Thyroid gland (tissue), 4 donors: Measurements from ENCODE around the gene SPON1. TPM values are rescaled to one million over a fixed set of nuclear protein-coding genes. Genes with fewer than 3 reads are reported as not detected.

Source experiments
- DNase-seq, 2 donors: peaks; one replicate each; pipeline ENCODE4 v3.0.0-alpha.2; 2019
- H3K27ac ChIP-seq, 3 donors: fragments of 200-600 bp; sonication (generic); 1 replicate in 2 of 3; 2 replicates in 1 of 3; pipeline ENCODE4 v1.5.1; 2016 to 2019; ENCODE audit warnings: mild to moderate bottlenecking in 1 of 3, moderate library complexity in 1 of 3
- H3K27me3 ChIP-seq: fragments of 200-600 bp; sonication (generic); one replicate; pipeline ENCODE4 v1.5.1; 2019
- H3K36me3 ChIP-seq, 2 donors: fragments of 200-600 bp; sonication (generic); one replicate each; pipeline ENCODE4 v1.5.1; 2016 to 2019
- H3K4me1 ChIP-seq, 2 donors: fragments of 200-600 bp; sonication (generic); one replicate each; pipeline ENCODE4 v1.5.1; 2017 to 2019
- H3K4me3 ChIP-seq, 3 donors: fragments of 200-600 bp; sonication (generic); replicated peaks in 1 of 3; 1 replicate in 2 of 3; 2 replicates in 1 of 3; pipeline ENCODE4 v1.5.1; 2016; ENCODE audit warnings: mild to moderate bottlenecking in 1 of 3
- H3K9me3 ChIP-seq: fragments of 200-600 bp; sonication (generic); one replicate; pipeline ENCODE4 v1.5.1; 2017
- CTCF ChIP-seq, 6 experiments: fragments of 200-600 bp in 3 of 6; fragments of 450-650 bp in 3 of 6; sonication (generic) in 3 of 6; IDR thresholded peaks; one replicate each; pipeline ENCODE4 v1.5.1; 2016 to 2019; ENCODE audit warnings: antibody characterized with exemption in 6 of 6, mild to moderate bottlenecking in 2 of 6, inconsistent platforms in 1 of 6, moderate library complexity in 1 of 6
- POLR2A ChIP-seq, 2 donors: fragments of 450-650 bp; IDR thresholded peaks; one replicate each; pipeline ENCODE4 v1.6.1; 2017; ENCODE audit warnings: antibody characterized with exemption in 2 of 2, mild to moderate bottlenecking in 2 of 2, moderate library complexity in 1 of 2
- WGBS, 2 donors: methylation state at CpG; one replicate each; pipeline ENCODE4 v1.1.5; 2017; 5-methylcytosine and 5-hydroxymethylcytosine counted together
- intact Hi-C: fragments of 100-400 bp; cut with DNase I; formaldehyde crosslinking; loops from one replicate; pipeline ENCODE4 v1.15.1; 2023
- total RNA-seq, 4 donors: library from RNA; depleted of rRNA; stranded (reverse); fragments of >200 nt; gene quantifications; one replicate each; pipeline ENCODE4 v1.2.3, GENCODE V29; 2016

The SPON1 gene
- total RNA-seq, 4 donors from 2014 or later = 7.3 to 14.9 (median 10.9) TPM

GRCh38 chr11:14308897-14309387 lies 346.4 kb downstream of the SPON1 start:
- H3K4me1 ChIP-seq = peaks cover 3 to 15% of the 10 kb centered on the region in 2 donors
- 78 to 96% methylated on average over 1 of the region's 1 CpG for WGBS, 2 donors
- no peaks in the 10 kb centered on the region for H3K27me3 ChIP-seq

GRCh38 chr11:14309425-14310192 lies 347.1 kb downstream of the SPON1 start:
- H3K4me1 ChIP-seq = peaks cover 3 to 15% of the 10 kb centered on the region in 2 donors
- H3K4me3 ChIP-seq = no peak overlapping the region
- no peak overlapping the region for H3K27ac ChIP-seq
- H3K9me3 ChIP-seq = no peaks in the 10 kb centered on the region
- TF ChIP-seq CTCF (IDR thresholded peaks at IDR 0.05) (no peak), POLR2A (IDR thresholded peaks at IDR 0.05) (no peak)
- no peaks in the 10 kb centered on the region for H3K27me3 ChIP-seq
- 86 to 92% methylated on average over 4 of the region's 4 CpGs for WGBS, 2 donors
- no peak for DNase-seq
- intact Hi-C loops = no loop called here
- H3K36me3 ChIP-seq = no peaks in the 10 kb centered on the region

More at GRCh38 chr11:14308897-14309387, 346.4 kb downstream of the SPON1 start:
- Histone ChIP-seq H3K27ac (no peak overlapping the region), H3K4me3 (no peak overlapping the region), H3K36me3 (no peaks in the 10 kb centered on the region), H3K9me3 (no peaks in the 10 kb centered on the region)
- intact Hi-C loops = no loop called here
- DNase-seq = no peak
- TF ChIP-seq POLR2A (IDR thresholded peaks at IDR 0.05) = no peak

- H3K4me3 ChIP-seq = no peak overlapping the region
- no peaks in the 10 kb centered on the region for H3K36me3 ChIP-seq
- intact Hi-C loops = no loop called here
- no peak overlapping the region for H3K27ac ChIP-seq
- no peak for DNase-seq
- no peaks in the 10 kb centered on the region for H3K9me3 ChIP-seq
- TF ChIP-seq POLR2A (IDR thresholded peaks at IDR 0.05) = no peak
- TF ChIP-seq CTCF (IDR thresholded peaks at IDR 0.05) = no peak
- no peaks in the 10 kb centered on the region for H3K27me3 ChIP-seq
- WGBS, 2 donors = 67 to 76% methylated on average over 1 of the region's 1 CpG
- H3K4me1 ChIP-seq = peaks cover 3 to 15% of the 10 kb centered on the region in 2 donors
These were observed 348.2 kb downstream of the SPON1 start for GRCh38 chr11:14310679-14311078.

GRCh38 chr11:14312736-14313438 lies 350.4 kb downstream of the SPON1 start:
- no peak for TF ChIP-seq POLR2A (IDR thresholded peaks at IDR 0.05)
- no peak for TF ChIP-seq CTCF (IDR thresholded peaks at IDR 0.05)
- H3K27ac ChIP-seq = no peak overlapping the region
- no peak overlapping the region for H3K4me3 ChIP-seq
- no peaks in the 10 kb centered on the region for H3K9me3 ChIP-seq
- 91 to 94% methylated on average over 4 of the region's 4 CpGs for WGBS, 2 donors
- DNase-seq = no peak
- peaks cover 3 to 15% of the 10 kb centered on the region in 2 donors for H3K4me1 ChIP-seq
- H3K36me3 ChIP-seq = no peaks in the 10 kb centered on the region
- intact Hi-C loops = no loop called here
- no peaks in the 10 kb centered on the region for H3K27me3 ChIP-seq

GRCh38 chr11:14314127-14314526 lies 351.6 kb downstream of the SPON1 start:
- Histone ChIP-seq H3K27me3 (no peaks in the 10 kb centered on the region), H3K36me3 (no peaks in the 10 kb centered on the region), H3K9me3 (no peaks in the 10 kb centered on the region), H3K4me3 (no peak overlapping the region), H3K4me1 (peaks cover 7 to 16% of the 10 kb centered on the region in 2 donors), H3K27ac (no peak overlapping the region)
- DNase-seq = no peak
- 91 to 94% methylated on average over 2 of the region's 2 CpGs for WGBS, 2 donors
- TF ChIP-seq POLR2A (IDR thresholded peaks at IDR 0.05) = no peak
- TF ChIP-seq CTCF (IDR thresholded peaks at IDR 0.05) = no peak
- intact Hi-C loops = no loop called here
